T-helper 1 cell (primary cell): ENCODE measurements around the gene LRRIQ4.

ENCODE experiments used
- DNase-seq, 5 donors: peaks; one replicate each; pipeline ENCODE4 v3.0.0-alpha.2; 2012 to 2020

The LRRIQ4 gene

DNA sequence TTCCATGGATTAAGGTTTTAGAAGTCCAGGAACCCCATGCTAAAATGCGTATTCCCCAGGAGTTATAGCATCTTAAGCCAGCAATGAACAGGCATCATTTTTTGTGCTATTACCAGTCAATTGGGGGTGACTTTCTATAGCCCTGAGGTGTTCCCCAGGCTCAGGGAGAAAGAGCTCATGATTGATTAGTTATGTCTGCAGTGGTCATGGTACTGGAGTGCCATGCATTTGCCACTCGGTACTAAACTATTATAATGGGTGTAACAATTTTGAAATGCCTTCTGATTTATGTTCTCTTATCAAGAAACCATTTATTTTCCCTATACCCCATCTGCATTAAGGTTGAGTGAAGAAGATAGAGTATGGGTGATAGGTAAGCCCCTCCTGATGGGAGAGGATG is 45.1 kb downstream of the LRRIQ4 start:
- DNase-seq: no peak

DNA sequence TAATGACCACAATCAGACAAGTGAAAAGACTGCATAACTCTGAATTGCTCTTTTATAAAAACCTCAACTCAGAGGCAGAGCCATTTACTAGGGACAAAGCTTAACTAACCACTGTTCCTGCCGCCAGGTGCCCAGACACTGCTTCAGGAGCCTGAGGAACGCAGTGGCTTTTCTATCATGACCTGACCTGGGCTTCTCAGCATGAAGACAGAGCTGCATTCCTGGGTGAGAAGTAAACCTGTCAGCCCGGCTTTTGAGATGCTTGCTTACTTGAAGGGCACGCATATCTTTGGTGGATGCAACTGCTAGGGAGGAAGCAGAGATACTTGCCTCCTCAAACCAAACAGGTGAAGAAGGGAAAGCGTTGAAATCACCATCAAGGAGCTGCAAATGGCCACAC is 49.2 kb downstream of the LRRIQ4 start:
- no peak for DNase-seq

DNA sequence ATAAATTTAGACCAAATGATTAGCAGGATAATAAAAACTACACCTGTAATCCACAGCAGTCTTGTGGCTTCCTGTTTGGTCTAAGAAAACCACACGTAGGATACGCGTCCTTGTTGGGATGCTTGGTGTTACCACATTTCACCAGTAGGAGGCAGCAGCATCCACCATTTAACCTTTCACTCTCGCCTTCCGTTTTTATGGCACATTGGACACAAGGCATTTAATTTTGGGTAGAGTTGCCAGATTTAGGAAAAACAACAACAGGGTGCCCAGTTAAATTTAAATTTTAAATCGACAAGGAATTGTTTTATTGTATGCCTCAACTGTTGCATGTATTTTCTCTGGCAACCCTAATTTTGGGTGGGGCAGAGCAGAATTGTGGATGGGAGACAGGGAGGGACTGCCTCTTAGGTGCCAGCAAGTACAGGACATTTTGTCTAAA is 50.8 kb downstream of the LRRIQ4 start:
- peak; percentile 27 to 72 (median 49) for DNase-seq

- DNase-seq: no peak
Measured at GRCh38 chr3:169864270-169864669, 51.6 kb downstream of the LRRIQ4 start.

DNA sequence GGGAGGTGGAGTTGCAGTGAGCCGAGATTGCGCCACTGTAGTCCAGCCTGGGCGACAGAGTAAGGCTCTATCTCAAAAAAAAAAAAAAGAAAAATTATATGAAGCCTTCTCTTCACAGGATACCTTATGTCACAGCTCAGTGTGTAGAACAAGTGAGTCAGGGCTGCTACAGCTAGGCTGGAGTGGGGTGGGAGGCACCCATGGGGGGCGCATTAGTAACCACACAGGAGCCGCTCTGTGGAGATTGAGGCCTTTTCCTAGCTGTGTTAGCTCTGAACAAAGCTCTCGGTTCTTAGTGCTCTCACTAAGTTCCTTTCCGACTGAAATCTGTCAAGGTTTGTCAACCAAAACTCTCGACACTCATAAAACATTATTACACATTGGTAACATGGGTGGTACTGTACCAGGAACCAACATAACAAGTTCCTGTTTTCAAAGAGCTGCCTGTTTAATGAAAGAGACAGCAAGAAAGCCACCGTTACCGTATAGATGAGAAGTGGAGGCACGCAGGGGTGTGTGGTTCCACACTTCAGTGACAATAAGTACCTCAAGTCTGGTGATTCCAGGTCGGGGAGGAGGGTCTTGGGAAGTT is 52.6 kb downstream of the LRRIQ4 start:
- DNase-seq: peak in 1 of 5 donors; percentile 50

- no peak for DNase-seq
Measured at GRCh38 chr3:169867584-169868210, 55.0 kb downstream of the LRRIQ4 start.

DNA sequence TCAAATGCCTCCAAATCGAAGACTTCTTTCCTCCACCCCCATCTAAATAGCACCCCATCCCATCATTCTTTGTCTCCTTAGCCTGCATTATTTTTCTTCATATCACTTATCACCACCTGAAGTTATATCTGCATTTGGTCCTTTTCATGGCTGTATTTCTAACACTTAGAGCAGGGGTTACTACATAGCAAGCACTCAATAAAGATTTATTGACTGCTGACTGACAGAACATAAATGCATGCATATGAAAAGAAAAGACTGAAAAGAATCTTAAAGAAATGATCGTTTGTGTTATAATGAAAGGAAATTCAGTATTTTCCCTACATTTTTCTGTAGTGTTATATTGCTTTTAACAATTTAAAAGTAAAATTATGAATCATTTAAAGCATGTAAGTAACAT is 55.7 kb downstream of the LRRIQ4 start:
- DNase-seq: no peak

DNA sequence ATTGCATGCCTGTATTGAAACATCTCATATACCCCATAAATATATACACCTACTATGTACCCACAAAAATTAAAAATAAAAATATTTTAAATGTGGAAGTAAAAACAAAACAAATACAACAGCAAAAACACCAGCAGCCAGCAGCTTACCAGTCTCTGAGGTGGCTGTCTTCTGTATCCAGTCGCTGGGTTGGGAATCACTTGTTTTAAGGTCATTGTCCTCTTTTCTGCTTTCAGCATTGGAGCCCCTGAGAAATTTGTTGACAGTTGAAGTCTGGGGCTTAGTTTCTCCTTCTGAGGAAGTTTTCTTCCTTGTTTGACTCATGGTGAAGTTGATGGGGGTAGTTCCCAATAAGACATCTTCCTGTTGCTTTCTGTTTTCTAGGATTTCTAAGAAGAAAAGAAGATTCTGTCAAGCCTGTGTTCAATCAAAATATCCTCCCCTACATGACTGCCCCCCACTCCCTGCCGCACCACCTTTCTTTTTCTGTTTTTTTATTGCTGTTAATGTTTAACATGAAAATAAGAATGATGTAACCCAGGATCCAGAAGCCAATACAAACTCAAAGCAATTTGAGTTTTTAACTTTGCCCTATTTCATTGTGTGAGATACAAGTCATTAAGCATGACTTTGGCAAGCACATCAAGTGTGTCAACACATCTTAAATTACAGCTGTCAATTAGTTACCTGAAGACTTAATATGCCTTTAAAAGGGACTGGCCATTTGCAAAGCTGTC is 57.0 kb downstream of the LRRIQ4 start, which contains the start of gene LRRC31:
Gene LRRC31, minus strand, starts transcription at position 452 of the 737 bp plus-strand sequence. Its CDS starts 128 bp downstream, at position 324.
- DNase-seq: no peak

GRCh38 chr3:169871129-169871886 is 58.6 kb downstream of the LRRIQ4 start:
- DNase-seq: peak in 1 of 5 donors; percentile 28

GRCh38 chr3:169879013-169879557 is 66.4 kb downstream of the LRRIQ4 start:
- DNase-seq: no peak

DNA sequence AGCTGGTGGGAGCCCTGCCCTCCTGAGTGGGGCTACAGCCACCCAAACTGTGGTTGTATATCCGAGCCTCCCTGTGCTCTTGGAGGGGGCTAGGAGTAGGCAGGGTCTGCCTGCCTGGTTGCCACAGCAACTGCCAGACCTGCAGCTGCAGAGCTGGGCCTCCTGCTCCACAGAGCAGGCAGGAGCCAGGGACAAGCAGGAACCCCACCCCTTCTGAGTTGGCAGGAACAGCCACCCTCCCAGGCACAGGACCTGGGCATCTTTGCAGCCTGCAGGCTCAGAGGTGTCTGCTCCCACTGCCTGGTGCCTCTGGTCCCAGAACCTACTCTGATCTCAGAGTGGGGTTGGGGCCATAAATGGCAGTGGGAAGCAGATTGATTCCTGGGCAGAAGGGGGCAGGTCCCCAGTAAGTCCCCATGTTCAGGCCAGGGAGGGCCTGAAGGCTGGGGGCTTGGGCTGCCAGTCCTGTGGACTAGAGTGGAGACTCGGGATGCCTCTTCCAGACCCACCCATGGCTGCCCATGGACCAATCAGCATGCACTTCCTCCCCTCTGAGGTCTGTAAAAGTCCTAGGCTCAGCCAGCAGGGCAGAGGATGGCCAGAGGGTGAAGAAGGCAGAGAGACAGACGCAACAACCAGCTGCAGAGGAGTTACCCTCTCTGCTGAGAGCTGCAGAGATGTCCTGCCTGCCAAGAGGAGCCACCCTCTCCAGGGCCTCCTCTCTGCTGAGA is 67.3 kb downstream of the LRRIQ4 start:
- no peak for DNase-seq

GRCh38 chr3:169880576-169881250 is 68.0 kb downstream of the LRRIQ4 start:
- no peak for DNase-seq

DNA sequence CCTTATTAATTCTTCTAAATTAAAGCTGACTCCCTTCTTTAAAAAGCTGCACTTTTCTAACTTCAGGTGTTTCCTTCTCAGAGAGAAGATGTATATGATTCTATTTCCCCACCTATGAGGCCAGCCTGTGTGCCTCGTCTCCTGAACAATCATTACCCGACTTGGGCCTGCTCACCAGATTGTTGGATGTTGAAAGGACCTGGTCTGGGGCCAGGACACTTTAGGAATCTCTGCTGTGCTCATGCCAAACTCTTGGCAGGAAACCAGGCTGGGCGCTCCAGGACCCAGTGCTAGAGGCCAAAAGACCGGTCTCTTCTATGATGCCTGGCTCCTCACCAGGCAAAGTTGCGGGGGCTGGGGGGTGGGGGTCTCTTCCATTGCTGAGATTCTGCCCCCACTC is 74.0 kb downstream of the LRRIQ4 start:
- no peak for DNase-seq
